ENCODE measurements around the gene GSDME.

GSDME gene

GRCh38 chr7:24769851-24770250, 12.6 kb upstream of the GSDME start:
- DNase-seq (ENCODE audit: low spot score), result no peak

GRCh38 chr7:24769014-24769830, 12.0 kb upstream of the GSDME start:
- DNase-seq (ENCODE audit: low spot score), result no peak

DNA sequence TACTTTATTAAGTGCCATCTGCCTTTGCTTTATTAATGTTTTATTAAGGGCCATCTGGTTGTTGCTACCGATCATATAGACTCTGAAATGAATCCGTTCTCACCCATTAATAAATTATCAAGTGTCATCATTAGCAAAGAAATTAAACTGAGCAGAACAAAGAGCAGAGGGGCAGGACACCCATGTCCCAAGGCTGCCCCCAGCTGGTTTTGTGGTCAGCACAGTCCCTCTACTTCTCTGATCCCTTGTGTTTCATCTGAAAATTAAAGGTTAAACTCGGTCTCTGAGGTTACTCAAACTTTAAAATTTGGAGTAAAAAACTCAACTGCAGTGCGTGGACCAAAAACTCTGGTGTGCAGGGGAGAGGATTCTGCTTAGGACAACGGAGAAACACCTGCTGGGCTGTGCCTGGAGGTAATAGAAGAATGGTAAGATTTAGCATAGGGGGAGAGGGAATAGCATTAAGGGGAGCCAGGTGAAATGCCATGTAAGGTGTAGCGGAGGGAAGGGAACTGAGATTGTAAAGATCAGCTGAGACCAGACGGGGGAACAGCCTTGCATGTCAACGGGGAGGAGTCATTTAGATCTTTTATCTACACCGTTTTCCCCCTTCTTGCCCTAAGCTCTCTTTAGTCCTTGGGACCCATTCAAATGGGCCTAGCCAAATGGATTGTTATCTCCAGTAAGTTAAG, 10.8 kb upstream of the GSDME start:
- DNase-seq (ENCODE audit: low spot score), result no peak

GRCh38 chr7:24764972-24765744, 7.9 kb upstream of the GSDME start:
- no peak for DNase-seq (ENCODE audit: low spot score)

GRCh38 chr7:24764011-24764410, 6.7 kb upstream of the GSDME start:
- DNase-seq (ENCODE audit: low spot score), result no peak

DNA sequence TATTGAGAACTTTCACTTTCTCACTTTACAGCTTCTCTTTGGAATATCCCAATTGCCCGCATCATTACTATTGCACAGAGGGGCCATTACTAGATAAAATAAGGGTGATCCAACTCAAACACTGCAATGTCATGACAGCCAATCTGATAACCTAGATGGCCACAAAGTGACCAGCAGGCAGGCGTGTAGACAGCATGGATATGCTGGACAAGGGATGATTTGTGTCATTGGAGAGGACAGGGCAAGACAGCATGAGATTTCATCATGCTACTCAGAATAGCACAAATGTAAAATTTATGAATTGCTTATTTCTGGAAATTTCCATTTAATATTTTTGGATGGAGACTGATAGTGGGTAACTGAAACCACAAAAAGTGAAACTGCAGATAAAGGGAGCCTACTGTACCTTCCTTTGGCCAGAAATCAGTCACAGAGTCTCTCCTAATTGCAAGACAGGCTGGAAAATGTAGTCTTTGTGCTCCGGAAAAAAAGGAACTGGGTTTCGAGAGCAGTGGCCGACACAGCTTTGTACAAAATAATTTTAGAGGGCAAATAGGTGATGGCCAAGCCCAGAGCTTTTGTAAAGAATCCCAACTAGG, 6.1 kb upstream of the GSDME start:
- no peak for DNase-seq (ENCODE audit: low spot score)

DNA sequence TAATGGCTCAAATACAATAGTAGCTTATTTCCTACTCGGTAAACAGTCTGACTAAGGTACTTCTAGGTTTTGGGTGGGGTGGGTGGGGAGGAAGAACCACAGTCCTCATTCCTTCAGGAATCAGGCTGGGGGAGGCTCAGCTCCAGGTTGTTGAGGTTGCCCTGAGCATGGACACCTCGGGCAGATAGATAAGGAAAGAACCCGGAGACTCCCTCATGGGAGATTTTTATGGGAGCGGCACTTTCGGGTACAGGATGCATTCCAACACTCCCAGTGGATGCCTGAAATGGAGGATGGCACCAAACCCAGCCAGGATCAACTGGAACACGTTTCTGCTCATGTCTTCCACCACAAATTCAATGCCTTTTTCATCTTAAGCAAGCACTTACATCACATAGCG, 5.5 kb upstream of the GSDME start:
- no peak for DNase-seq (ENCODE audit: low spot score)

GRCh38 chr7:24760968-24761367, 3.7 kb upstream of the GSDME start:
- DNase-seq (ENCODE audit: low spot score), result no peak

- DNase-seq (ENCODE audit: low spot score), result peak; percentile 15
These were observed 515 bp downstream of the GSDME start for GRCh38 chr7:24756545-24757352.

DNA sequence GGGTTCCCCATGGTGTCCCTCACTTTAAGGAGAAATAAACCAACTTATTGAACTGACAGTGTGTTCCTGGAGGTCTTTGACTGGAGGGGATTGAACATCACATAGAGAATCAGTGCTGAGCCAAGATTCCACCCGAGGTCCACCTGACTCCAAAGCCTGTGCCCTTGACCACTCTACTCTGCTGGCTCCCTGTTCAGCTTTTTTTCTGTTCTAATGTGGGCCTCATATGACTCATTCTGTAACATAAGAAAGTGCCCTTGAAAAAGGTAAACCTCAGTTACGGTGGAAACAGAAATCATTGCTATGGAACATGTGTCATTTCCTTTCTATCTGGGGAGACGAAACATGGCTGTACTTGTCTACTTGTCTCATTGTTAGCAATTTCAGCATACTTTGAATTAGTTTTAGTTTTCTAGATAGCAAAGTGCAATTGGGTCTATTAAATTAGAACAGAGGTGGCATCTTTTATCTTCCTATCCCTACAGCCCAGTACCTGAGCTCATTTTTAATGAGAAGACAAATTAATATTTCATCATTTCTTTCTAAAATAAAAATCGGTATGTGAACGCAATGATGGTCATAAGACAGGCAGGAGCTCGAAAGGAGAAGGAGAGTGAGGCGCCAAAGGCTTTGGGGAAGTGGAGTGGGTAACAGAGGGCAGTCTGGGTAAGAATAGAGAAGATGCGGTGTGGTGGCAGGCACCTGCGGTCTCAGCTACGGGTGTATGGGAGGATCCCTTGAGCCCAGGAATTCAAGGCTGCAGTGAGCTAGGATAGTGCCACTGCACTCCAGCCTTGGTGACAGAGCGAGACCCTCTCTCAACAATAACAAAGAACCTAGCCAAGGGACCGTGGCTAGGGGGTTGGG, 1.5 kb downstream of the GSDME start:
- DNase-seq (ENCODE audit: low spot score), result peak; percentile 83

GRCh38 chr7:24754906-24755506, 2.3 kb downstream of the GSDME start:
- DNase-seq (ENCODE audit: low spot score), result no peak

DNA sequence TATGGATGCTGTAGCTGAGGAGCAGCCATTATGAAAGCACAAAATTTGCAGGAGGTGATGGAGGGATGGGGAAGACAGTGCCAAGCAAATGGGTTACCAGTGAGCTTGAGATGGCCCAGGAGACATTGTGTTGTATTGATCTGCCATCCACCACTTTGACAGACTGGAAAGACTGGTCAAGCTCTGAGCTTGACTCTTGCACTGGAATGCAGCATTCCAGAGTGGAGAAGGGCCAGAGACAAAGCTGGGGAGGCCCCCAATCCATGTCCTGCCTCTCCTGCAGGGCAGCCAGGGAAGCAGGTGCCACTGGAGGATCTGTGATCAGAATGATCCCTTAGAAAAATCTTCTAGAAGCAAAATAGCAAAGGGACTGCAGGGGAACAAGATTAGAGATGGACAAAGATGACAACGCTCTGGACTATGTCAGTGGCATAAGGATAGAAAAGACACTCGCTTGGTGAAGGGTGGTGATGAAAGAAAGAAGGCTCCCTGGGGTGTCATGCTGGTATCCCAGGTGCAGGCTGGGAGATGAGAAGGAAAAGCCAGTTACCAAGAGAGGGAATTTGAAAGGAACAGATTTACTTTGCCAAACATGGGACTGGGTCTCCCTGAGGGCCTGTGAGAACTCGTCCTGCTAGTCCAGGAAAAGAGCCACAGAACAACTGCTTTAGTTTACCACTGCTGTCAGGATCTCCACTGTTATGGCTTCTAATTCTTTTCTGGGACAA, 5.0 kb downstream of the GSDME start:
- no peak for DNase-seq (ENCODE audit: low spot score)

- DNase-seq (ENCODE audit: low spot score), result no peak
These were observed 5.8 kb downstream of the GSDME start for GRCh38 chr7:24751484-24751883.

- no peak for DNase-seq (ENCODE audit: low spot score)
These were observed 6.7 kb downstream of the GSDME start for GRCh38 chr7:24750441-24751055.

GRCh38 chr7:24748521-24748920, 8.7 kb downstream of the GSDME start:
- DNase-seq (ENCODE audit: low spot score), result no peak

DNA sequence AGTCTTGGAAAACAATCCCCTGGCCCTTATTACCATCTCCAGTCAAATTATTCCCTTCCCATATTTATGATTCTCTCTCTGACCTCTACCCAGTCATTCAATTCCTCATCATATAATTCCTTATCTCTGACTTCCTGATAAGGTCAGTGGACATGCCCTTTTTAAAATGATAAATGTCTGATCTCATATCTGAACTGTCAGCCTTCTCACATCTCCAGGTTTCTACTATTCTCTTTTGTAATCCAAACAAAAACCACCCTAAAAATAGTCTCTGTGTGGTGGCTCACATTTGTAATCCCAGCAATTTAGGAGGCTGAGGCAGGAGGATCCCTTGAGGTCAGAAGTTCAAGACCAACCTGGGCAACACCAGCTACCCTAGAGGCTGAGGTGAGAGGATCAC, 11.9 kb downstream of the GSDME start:
- no peak for DNase-seq (ENCODE audit: low spot score)

GRCh38 chr7:24743471-24743870, 13.8 kb downstream of the GSDME start:
- no peak for DNase-seq (ENCODE audit: low spot score)

DNA sequence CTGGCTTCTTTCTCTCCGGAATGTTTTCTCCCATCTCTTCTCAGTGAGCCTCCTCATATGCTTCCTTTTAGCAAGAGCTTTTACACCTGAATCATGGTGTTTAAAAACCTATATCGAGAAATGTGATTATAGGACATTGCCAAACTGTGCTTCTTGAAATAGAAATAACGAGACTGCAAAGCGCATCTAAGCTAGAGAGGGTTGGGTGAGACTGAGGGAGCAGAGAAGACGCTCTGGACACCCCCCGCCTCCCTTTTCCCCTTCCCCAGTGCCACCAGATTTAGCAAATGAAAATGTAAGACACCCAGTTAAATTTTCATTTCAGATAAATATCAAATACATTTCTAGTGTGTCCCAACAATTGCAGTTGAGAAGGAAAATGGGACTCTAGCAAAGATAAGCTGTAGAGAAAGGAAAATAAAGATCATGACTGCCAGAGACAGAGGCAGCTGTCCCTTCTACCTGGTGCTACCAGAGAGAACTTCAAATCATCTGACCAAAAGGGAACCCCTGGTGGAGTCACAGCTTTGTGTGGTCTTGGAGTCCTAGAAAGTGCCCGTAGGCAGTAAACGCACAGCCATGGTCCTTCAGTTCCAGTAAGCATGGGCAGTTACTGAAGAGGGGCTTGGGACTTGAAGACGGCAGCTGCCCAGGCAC, 14.6 kb downstream of the GSDME start:
- DNase-seq (ENCODE audit: low spot score), result no peak

Measured in kidney capillary endothelial cell (primary cell).